HG02798 (cell line): ENCODE results near the gene TPD52L1.

ENCODE experiments used
- ATAC-seq: cut with Tn5 transposase; IDR thresholded peaks from one replicate; pipeline ENCODE4 v1.9.1; 2021; ENCODE audit warnings: mild to moderate bottlenecking; ENCODE audit not compliant: unreplicated experiment, poor library complexity

TPD52L1 gene

GRCh38 chr6:125203395-125203794 is 49.8 kb downstream of the TPD52L1 start:
- ATAC-seq: no peak

GRCh38 chr6:125205931-125206330 is 52.4 kb downstream of the TPD52L1 start:
- ATAC-seq: no peak

- no peak for ATAC-seq
Measured at GRCh38 chr6:125206389-125206788, 52.8 kb downstream of the TPD52L1 start.

GRCh38 chr6:125207956-125208355 is 54.4 kb downstream of the TPD52L1 start:
- ATAC-seq: no peak

GRCh38 chr6:125208625-125209249 is 55.2 kb downstream of the TPD52L1 start:
- ATAC-seq: no peak

- no peak for ATAC-seq
Measured at GRCh38 chr6:125210667-125211066, 57.1 kb downstream of the TPD52L1 start.

- no peak for ATAC-seq
Measured at GRCh38 chr6:125211352-125211751, 57.8 kb downstream of the TPD52L1 start.

GRCh38 chr6:125212377-125212776 is 58.8 kb downstream of the TPD52L1 start:
- no peak for ATAC-seq

- ATAC-seq: no peak
Measured at GRCh38 chr6:125213939-125214338, 60.4 kb downstream of the TPD52L1 start.

GRCh38 chr6:125215252-125215819 is 61.8 kb downstream of the TPD52L1 start:
- ATAC-seq: no peak

- no peak for ATAC-seq
Measured at GRCh38 chr6:125216015-125216414, 62.4 kb downstream of the TPD52L1 start.

- no peak for ATAC-seq
Measured at GRCh38 chr6:125217369-125217768, 63.8 kb downstream of the TPD52L1 start.

- ATAC-seq: no peak
Measured at GRCh38 chr6:125217992-125218391, 64.4 kb downstream of the TPD52L1 start.

- ATAC-seq: no peak
Measured at GRCh38 chr6:125219361-125219895, 65.9 kb downstream of the TPD52L1 start.

GRCh38 chr6:125220712-125221111 is 67.1 kb downstream of the TPD52L1 start:
- ATAC-seq: no peak

GRCh38 chr6:125222531-125223455 is 69.2 kb downstream of the TPD52L1 start:
- ATAC-seq: no peak

- ATAC-seq: no peak
Measured at GRCh38 chr6:125224231-125224861, 70.8 kb downstream of the TPD52L1 start.

- ATAC-seq: no peak
Measured at GRCh38 chr6:125227244-125227643, 73.7 kb downstream of the TPD52L1 start.

GRCh38 chr6:125228981-125229479 is 75.5 kb downstream of the TPD52L1 start:
- no peak for ATAC-seq

GRCh38 chr6:125230674-125231073 is 77.1 kb downstream of the TPD52L1 start:
- ATAC-seq: no peak
